Measurements from ENCODE around the gene ZFC3H1. TPM values are rescaled to one million over a fixed set of nuclear protein-coding genes. Genes with fewer than 3 reads are reported as not detected.

Gene ZFC3H1
- total and polyA plus RNA-seq, 2 experiments from 2014 or later: 15.1 to 27.0 TPM

DNA sequence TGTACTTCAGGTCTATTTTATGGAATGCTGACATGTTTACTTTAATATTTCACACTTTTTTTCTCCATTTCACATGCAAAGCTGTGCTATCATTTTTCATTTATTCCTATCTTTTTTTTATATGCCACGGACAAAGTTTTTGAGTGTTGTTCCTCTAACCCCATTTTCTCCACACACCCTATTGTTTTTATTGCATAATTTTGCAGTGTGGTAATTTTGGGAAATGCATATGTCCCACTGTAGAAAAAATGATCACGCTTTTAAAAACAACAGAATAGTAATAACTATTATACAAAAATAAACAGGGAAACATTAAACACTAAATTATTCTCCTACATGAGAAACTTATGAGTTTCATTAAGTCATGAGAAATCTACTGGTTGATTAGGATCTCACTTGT is 14.2 kb downstream of the ZFC3H1 start:
- H3F3A ChIP-seq (ENCODE audit: insufficient read depth): peaks cover 39% of the 10 kb centered on the region
- peaks cover 100% of the 10 kb centered on the region for H3K79me2 ChIP-seq (ENCODE audit: insufficient read depth)
- H3K27ac ChIP-seq: no peak overlapping the region
- no peak overlapping the region for H3K9ac ChIP-seq
- H2AFZ ChIP-seq: no peak overlapping the region
- no peak for DNase-seq
- H3K36me3 ChIP-seq (ENCODE audit: low read depth): peaks cover 68% of the 10 kb centered on the region
- no peak overlapping the region for H3K4me2 ChIP-seq (ENCODE audit: unreplicated experiment)
- no peaks in the 10 kb centered on the region for H3K27me3 ChIP-seq (replicated peaks; ENCODE audit: insufficient read depth)
- in situ Hi-C loops (cut with MboI): no loop called here
- H3K4me1 ChIP-seq (ENCODE audit: insufficient read depth): peaks cover 10% of the 10 kb centered on the region
- H3K9me3 ChIP-seq (ENCODE audit: low read depth): no peaks in the 10 kb centered on the region
- peaks cover 18% of the 10 kb centered on the region for H4K20me1 ChIP-seq (ENCODE audit: insufficient read depth)
- WGBS, 2 experiments (ENCODE audit: low coverage in 1 of 2, low lambda C conversion rate in 2 of 2, missing lambda C conversion rate in 2 of 2): 98 to 99% methylated on average over 2 of the region's 2 CpGs
- no peaks in the 10 kb centered on the region for H3K9me2 ChIP-seq (ENCODE audit: insufficient read depth)
- TF ChIP-seq EZH2 (IDR thresholded peaks at IDR 0.05; ENCODE audit: insufficient read depth, poor library complexity, severe bottlenecking) (no peak), EZH2phosphoT487 (IDR thresholded peaks at IDR 0.05; ENCODE audit: insufficient read depth, low read depth) (no peak)
- no peak overlapping the region for H3K4me3 ChIP-seq

DNA sequence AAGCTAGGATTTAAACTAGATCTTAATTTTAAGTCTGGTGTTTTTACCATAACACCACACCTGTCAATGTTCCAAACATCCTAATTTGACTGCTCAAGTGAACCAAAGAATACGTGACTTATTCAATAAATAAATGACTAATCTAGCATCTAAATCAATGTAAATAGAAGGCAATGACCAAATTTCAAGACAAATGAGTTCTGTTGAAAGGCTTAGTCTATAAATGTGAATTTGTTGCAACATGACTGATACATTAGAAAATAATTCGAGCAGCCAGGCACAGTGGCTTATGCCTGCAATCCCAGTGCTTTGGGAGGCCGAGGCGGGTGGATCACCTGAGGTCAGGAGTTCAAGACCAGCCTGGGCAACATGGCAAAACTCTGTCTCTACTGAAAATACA is 15.1 kb downstream of the ZFC3H1 start:
- Histone ChIP-seq H3F3A (ENCODE audit: insufficient read depth) (peaks cover 42% of the 10 kb centered on the region), H3K4me1 (ENCODE audit: insufficient read depth) (peaks cover 10% of the 10 kb centered on the region), H3K9me3 (ENCODE audit: low read depth) (no peaks in the 10 kb centered on the region), H3K9ac (no peak overlapping the region), H3K4me2 (ENCODE audit: unreplicated experiment) (no peak overlapping the region), H2AFZ (no peak overlapping the region), H3K79me2 (ENCODE audit: insufficient read depth) (peaks cover 100% of the 10 kb centered on the region), H3K27ac (no peak overlapping the region), H3K9me2 (ENCODE audit: insufficient read depth) (no peaks in the 10 kb centered on the region), H3K27me3 (replicated peaks; ENCODE audit: insufficient read depth) (no peaks in the 10 kb centered on the region), H3K36me3 (ENCODE audit: low read depth) (peaks cover 68% of the 10 kb centered on the region), H3K4me3 (no peak overlapping the region), H4K20me1 (ENCODE audit: insufficient read depth) (peaks cover 18% of the 10 kb centered on the region)
- no peak for TF ChIP-seq EZH2phosphoT487 (IDR thresholded peaks at IDR 0.05; ENCODE audit: insufficient read depth, low read depth)
- no peak for TF ChIP-seq EZH2 (IDR thresholded peaks at IDR 0.05; ENCODE audit: insufficient read depth, poor library complexity, severe bottlenecking)
- in situ Hi-C loops (cut with MboI): no loop called here
- WGBS, 2 experiments (ENCODE audit: low coverage in 1 of 2, low lambda C conversion rate in 2 of 2, missing lambda C conversion rate in 2 of 2): 97% methylated on average over 4 of the region's 4 CpGs
- no peak for DNase-seq

DNA sequence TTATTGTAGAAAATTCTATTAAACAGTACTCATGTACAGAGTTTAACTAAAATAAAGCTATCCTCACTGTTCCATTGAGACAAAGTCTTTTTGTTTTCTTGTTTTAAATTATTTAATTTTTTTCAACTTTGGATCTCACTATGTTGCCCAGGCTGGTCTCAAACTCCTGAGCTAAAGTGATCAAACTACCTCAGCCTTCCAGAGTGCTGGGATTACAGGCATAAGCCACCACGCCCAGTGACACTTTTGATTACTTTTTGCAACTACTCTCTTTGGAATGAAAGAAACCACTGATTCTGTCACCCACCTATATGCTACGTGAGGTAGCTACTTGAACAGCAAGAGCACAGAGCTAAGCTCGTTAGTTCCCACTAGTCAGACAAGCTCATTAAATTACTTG is 17.1 kb downstream of the ZFC3H1 start:
- H3K4me2 ChIP-seq (ENCODE audit: unreplicated experiment): no peak overlapping the region
- no peak overlapping the region for H3K27ac ChIP-seq
- TF ChIP-seq EZH2phosphoT487 (IDR thresholded peaks at IDR 0.05; ENCODE audit: insufficient read depth, low read depth) (no peak), EZH2 (IDR thresholded peaks at IDR 0.05; ENCODE audit: insufficient read depth, poor library complexity, severe bottlenecking) (no peak)
- no peak overlapping the region for H3K4me3 ChIP-seq
- H3K4me1 ChIP-seq (ENCODE audit: insufficient read depth): peaks cover 4% of the 10 kb centered on the region; the same call in 1 of the 2 replicates
- DNase-seq: no peak
- peaks cover 100% of the 10 kb centered on the region for H3K79me2 ChIP-seq (ENCODE audit: insufficient read depth)
- no peaks in the 10 kb centered on the region for H3K27me3 ChIP-seq (replicated peaks; ENCODE audit: insufficient read depth)
- H3K9me3 ChIP-seq (ENCODE audit: low read depth): no peaks in the 10 kb centered on the region
- WGBS, 2 experiments (ENCODE audit: low coverage in 1 of 2, low lambda C conversion rate in 2 of 2, missing lambda C conversion rate in 2 of 2): 97% methylated on average over 3 of the region's 3 CpGs
- in situ Hi-C loops (cut with MboI): no loop called here
- H3K9ac ChIP-seq: no peak overlapping the region
- H2AFZ ChIP-seq: no peak overlapping the region
- peaks cover 46% of the 10 kb centered on the region for H3F3A ChIP-seq (ENCODE audit: insufficient read depth)
- no peaks in the 10 kb centered on the region for H3K9me2 ChIP-seq (ENCODE audit: insufficient read depth)
- H4K20me1 ChIP-seq (ENCODE audit: insufficient read depth): peaks cover 12% of the 10 kb centered on the region
- H3K36me3 ChIP-seq (ENCODE audit: low read depth): peaks cover 77% of the 10 kb centered on the region

DNA sequence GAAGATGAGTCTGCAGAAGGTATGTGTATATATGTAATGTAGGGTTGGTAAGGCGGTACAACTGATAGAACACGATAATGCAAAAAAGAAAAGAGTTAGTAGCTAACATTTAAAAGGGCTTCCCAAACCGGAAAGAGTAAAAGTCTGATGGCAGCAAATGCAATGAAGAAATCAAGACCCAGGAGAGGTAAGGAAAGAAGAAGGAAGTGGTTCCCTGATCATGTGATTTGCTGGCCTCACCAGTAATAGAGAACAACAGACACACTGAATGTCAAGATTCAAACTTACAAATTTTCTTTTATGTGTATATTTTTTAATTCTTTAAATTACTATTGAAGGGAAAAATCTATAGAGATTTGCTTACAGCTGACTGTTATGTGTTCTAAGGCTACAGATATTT is 18.4 kb downstream of the ZFC3H1 start:
- no peaks in the 10 kb centered on the region for H3K27me3 ChIP-seq (replicated peaks; ENCODE audit: insufficient read depth)
- no peak overlapping the region for H3K4me2 ChIP-seq (ENCODE audit: unreplicated experiment)
- no peak for TF ChIP-seq EZH2phosphoT487 (IDR thresholded peaks at IDR 0.05; ENCODE audit: insufficient read depth, low read depth)
- H3K4me3 ChIP-seq: no peak overlapping the region
- H3K9me2 ChIP-seq (ENCODE audit: insufficient read depth): no peaks in the 10 kb centered on the region
- H3K9me3 ChIP-seq (ENCODE audit: low read depth): no peaks in the 10 kb centered on the region
- no peaks in the 10 kb centered on the region for H3K4me1 ChIP-seq (ENCODE audit: insufficient read depth)
- in situ Hi-C loops (cut with MboI): no loop called here
- peaks cover 82% of the 10 kb centered on the region for H3K36me3 ChIP-seq (ENCODE audit: low read depth)
- no peak overlapping the region for H2AFZ ChIP-seq
- H3K79me2 ChIP-seq (ENCODE audit: insufficient read depth): peaks cover 100% of the 10 kb centered on the region
- WGBS, 2 experiments (ENCODE audit: low coverage in 1 of 2, low lambda C conversion rate in 2 of 2, missing lambda C conversion rate in 2 of 2): 98 to 100% methylated on average over 3 of the region's 3 CpGs
- no peak overlapping the region for H3K27ac ChIP-seq
- H3F3A ChIP-seq (ENCODE audit: insufficient read depth): peaks cover 42% of the 10 kb centered on the region
- no peak for DNase-seq
- H4K20me1 ChIP-seq (ENCODE audit: insufficient read depth): peaks cover 12% of the 10 kb centered on the region
- H3K9ac ChIP-seq: no peak overlapping the region

DNA sequence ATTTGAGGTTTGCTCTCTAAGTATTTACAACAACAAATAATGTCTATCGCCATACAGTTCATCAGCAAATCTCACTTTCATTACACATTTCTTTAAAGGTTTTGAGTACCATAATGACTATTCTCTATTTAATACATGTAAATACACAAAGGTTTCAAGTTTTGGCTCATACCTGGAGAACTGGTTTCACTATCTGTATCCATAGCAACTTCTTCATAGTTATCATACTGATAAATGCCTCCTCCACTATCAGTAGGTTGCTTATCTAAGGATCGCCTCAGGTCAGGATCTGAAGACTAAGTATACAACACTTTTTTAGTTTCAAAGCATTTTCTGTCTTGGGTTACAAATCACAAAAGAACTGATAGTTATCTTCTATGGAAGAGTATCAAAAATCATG is 21.4 kb downstream of the ZFC3H1 start:
- H3F3A ChIP-seq (ENCODE audit: insufficient read depth): peaks cover 50% of the 10 kb centered on the region
- no peaks in the 10 kb centered on the region for H3K27me3 ChIP-seq (replicated peaks; ENCODE audit: insufficient read depth)
- H3K4me3 ChIP-seq: no peak overlapping the region
- H3K36me3 ChIP-seq (ENCODE audit: low read depth): peaks cover 89% of the 10 kb centered on the region
- no peak overlapping the region for H3K27ac ChIP-seq
- no peaks in the 10 kb centered on the region for H3K9me2 ChIP-seq (ENCODE audit: insufficient read depth)
- WGBS, 2 experiments (ENCODE audit: low coverage in 1 of 2, low lambda C conversion rate in 2 of 2, missing lambda C conversion rate in 2 of 2): 95 to 99% methylated on average over 2 of the region's 2 CpGs
- no peak overlapping the region for H3K4me2 ChIP-seq (ENCODE audit: unreplicated experiment)
- H3K4me1 ChIP-seq (ENCODE audit: insufficient read depth): no peaks in the 10 kb centered on the region
- no peaks in the 10 kb centered on the region for H4K20me1 ChIP-seq (ENCODE audit: insufficient read depth)
- no peak overlapping the region for H3K9ac ChIP-seq
- in situ Hi-C loops (cut with MboI): no loop called here
- H3K79me2 ChIP-seq (ENCODE audit: insufficient read depth): peaks cover 99% of the 10 kb centered on the region
- DNase-seq: no peak
- TF ChIP-seq EZH2 (IDR thresholded peaks at IDR 0.05; ENCODE audit: insufficient read depth, poor library complexity, severe bottlenecking): no peak
- no peak for TF ChIP-seq EZH2phosphoT487 (IDR thresholded peaks at IDR 0.05; ENCODE audit: insufficient read depth, low read depth)
- H3K9me3 ChIP-seq (ENCODE audit: low read depth): no peaks in the 10 kb centered on the region
- H2AFZ ChIP-seq: no peak overlapping the region
